ENCODE measurements around the gene CYP26B1.

GRCh38 chr2:72133721-72134407 is 13.8 kb downstream of the CYP26B1 start:
- no peak for TF ChIP-seq CTCF (conservative IDR thresholded peaks at IDR 0.05)
- TF ChIP-seq EZH2 (IDR thresholded peaks at IDR 0.05; ENCODE audit: low read depth), result no peak
